Endothelial cell (in vitro differentiated cells): ENCODE results near the gene PDE11A. TPM values are rescaled to one million over a fixed set of nuclear protein-coding genes. Genes with fewer than 3 reads are reported as not detected.

Experiments
- DNase-seq: peaks from one replicate; pipeline ENCODE4 v3.0.0; 2021; ENCODE audit warnings: low spot score
- H3K27ac Mint-ChIP-seq: one replicate; pipeline ENCODE4 v1.8.0; 2021; ENCODE audit warnings: mixed read lengths, inconsistent platforms; ENCODE audit not compliant: unreplicated experiment
- H3K27me3 Mint-ChIP-seq: one replicate; pipeline ENCODE4 v1.8.0; 2021; ENCODE audit warnings: mild to moderate bottlenecking, moderate library complexity, mixed read lengths, inconsistent platforms; ENCODE audit not compliant: unreplicated experiment
- H3K36me3 Mint-ChIP-seq: one replicate; pipeline ENCODE4 v1.8.0; 2021; ENCODE audit warnings: mild to moderate bottlenecking, low read depth, mixed read lengths, inconsistent platforms; ENCODE audit not compliant: unreplicated experiment
- H3K4me1 Mint-ChIP-seq: one replicate; pipeline ENCODE4 v1.8.0; 2021; ENCODE audit warnings: mild to moderate bottlenecking, mixed read lengths, inconsistent platforms; ENCODE audit not compliant: unreplicated experiment
- H3K4me3 Mint-ChIP-seq: one replicate; pipeline ENCODE4 v1.8.0; 2021; ENCODE audit warnings: mild to moderate bottlenecking, mixed read lengths, inconsistent platforms; ENCODE audit not compliant: unreplicated experiment
- H3K9me3 Mint-ChIP-seq: one replicate; pipeline ENCODE4 v1.8.0; 2021; ENCODE audit warnings: mixed read lengths, inconsistent platforms; ENCODE audit not compliant: unreplicated experiment
- total RNA-seq: library from RNA; stranded (reverse); fragmentation: NEBNext Ultra II Directional; extraction: Animal tissue kit (Norgen Biotek cat#: 25700); gene quantifications from one replicate; pipeline ENCODE4 v1.2.1, GENCODE V29; 2021; ENCODE audit not compliant: unreplicated experiment
- TF ChIP-seq, protein P1 (sequence below): fragments of 200-600 bp; sonication (generic); IDR thresholded peaks from one replicate; pipeline ENCODE4 v1.5.0; 2021; ENCODE audit warnings: antibody characterized with exemption; ENCODE audit not compliant: unreplicated experiment

PDE11A gene
- total RNA-seq, 1 donor from 2014 or later = 1.7 TPM

DNA sequence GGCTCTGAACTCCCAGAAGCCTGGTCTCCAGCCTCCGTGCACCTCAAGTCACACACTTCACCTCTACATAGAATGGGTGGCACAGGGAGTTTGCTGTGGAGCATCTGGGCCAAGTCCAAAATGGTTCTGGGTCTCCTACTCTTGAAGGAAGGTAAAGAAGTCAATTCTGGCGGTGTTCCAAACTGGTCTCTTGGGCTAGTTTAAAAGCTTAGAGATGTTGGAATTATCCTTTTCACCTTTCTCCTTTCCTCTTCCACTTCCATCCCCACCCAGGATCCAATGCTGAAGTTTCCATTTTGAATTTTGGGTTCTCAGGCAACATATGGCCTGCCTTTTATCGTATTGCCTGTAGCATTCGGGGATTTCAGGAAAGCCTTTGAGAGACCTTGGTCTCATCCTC, 325.2 kb downstream of the PDE11A start:
- DNase-seq = no peak

DNA sequence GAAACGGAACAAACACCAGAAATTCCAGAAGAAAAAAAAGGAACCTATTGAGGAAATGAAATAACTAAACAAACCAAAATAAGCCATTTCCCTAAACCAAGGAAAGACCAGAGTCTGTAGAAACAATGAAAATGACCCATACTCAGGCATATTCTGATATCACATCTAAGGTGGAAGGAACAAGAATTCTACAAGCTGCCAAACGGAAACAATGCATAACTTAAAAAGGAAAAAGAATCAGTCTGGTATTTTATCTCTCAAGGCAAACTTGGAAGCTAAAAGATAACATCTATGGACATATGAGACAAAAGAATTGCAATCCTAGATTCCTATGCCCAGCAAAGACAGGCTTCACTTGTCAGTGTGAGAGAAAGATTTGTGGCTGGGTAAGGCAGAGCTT, 326.2 kb downstream of the PDE11A start:
- peaks cover 17% of the 10 kb centered on the region for H3K36me3 Mint-ChIP-seq
- peaks cover 49% of the 10 kb centered on the region for H3K4me1 Mint-ChIP-seq
- TF ChIP-seq, protein P1, sequence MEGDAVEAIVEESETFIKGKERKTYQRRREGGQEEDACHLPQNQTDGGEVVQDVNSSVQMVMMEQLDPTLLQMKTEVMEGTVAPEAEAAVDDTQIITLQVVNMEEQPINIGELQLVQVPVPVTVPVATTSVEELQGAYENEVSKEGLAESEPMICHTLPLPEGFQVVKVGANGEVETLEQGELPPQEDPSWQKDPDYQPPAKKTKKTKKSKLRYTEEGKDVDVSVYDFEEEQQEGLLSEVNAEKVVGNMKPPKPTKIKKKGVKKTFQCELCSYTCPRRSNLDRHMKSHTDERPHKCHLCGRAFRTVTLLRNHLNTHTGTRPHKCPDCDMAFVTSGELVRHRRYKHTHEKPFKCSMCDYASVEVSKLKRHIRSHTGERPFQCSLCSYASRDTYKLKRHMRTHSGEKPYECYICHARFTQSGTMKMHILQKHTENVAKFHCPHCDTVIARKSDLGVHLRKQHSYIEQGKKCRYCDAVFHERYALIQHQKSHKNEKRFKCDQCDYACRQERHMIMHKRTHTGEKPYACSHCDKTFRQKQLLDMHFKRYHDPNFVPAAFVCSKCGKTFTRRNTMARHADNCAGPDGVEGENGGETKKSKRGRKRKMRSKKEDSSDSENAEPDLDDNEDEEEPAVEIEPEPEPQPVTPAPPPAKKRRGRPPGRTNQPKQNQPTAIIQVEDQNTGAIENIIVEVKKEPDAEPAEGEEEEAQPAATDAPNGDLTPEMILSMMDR = no peak
- no peak for DNase-seq
- H3K9me3 Mint-ChIP-seq = peaks cover 5% of the 10 kb centered on the region
- H3K4me3 Mint-ChIP-seq = no peak overlapping the region
- H3K27me3 Mint-ChIP-seq = peaks cover 13% of the 10 kb centered on the region
- H3K27ac Mint-ChIP-seq = peak overlapping the region; percentile 85

More for the DNA sequence above, 325.2 kb downstream of the PDE11A start:
- H3K4me3 Mint-ChIP-seq = no peak overlapping the region
- H3K9me3 Mint-ChIP-seq = peaks cover 5% of the 10 kb centered on the region
- TF ChIP-seq, protein P1 = no peak
- H3K36me3 Mint-ChIP-seq = peaks cover 16% of the 10 kb centered on the region
- peak overlapping the region; percentile 85 for H3K27ac Mint-ChIP-seq
- H3K27me3 Mint-ChIP-seq = peaks cover 10% of the 10 kb centered on the region
- H3K4me1 Mint-ChIP-seq = peaks cover 54% of the 10 kb centered on the region

GRCh38 chr2:177745531-177745930, 327.0 kb downstream of the PDE11A start:
- TF ChIP-seq, protein P1 = no peak
- peak overlapping the region; percentile 85 for H3K27ac Mint-ChIP-seq
- no peak overlapping the region for H3K4me3 Mint-ChIP-seq
- peaks cover 5% of the 10 kb centered on the region for H3K9me3 Mint-ChIP-seq
- H3K4me1 Mint-ChIP-seq = peaks cover 42% of the 10 kb centered on the region
- no peak for DNase-seq
- peaks cover 20% of the 10 kb centered on the region for H3K36me3 Mint-ChIP-seq
- peaks cover 13% of the 10 kb centered on the region for H3K27me3 Mint-ChIP-seq

DNA sequence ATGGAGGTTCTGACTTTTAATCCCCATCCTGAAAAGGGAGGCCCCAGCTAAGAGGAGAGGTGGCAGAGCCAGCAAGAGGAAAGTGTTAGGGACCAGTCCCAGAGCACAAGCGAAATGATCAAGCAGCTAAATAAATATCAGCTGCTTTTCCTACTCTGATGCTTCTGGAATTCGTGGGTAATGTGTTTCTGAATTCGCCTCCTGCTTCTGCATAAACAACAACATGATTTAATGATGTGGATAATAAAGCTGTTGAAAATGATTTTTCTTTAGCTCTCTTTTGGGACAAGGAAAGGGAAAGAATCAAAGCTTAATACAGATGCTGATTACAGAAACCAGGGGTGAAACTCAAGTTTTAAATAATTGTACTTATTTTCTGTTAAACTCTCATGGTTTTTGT, 329.7 kb downstream of the PDE11A start:
- H3K27ac Mint-ChIP-seq = no peak overlapping the region
- TF ChIP-seq, protein P1 = no peak
- peaks cover 13% of the 10 kb centered on the region for H3K27me3 Mint-ChIP-seq
- no peak overlapping the region for H3K4me3 Mint-ChIP-seq
- H3K4me1 Mint-ChIP-seq = peaks cover 55% of the 10 kb centered on the region
- DNase-seq = no peak
- peaks cover 24% of the 10 kb centered on the region for H3K36me3 Mint-ChIP-seq
- H3K9me3 Mint-ChIP-seq = peaks cover 7% of the 10 kb centered on the region

DNA sequence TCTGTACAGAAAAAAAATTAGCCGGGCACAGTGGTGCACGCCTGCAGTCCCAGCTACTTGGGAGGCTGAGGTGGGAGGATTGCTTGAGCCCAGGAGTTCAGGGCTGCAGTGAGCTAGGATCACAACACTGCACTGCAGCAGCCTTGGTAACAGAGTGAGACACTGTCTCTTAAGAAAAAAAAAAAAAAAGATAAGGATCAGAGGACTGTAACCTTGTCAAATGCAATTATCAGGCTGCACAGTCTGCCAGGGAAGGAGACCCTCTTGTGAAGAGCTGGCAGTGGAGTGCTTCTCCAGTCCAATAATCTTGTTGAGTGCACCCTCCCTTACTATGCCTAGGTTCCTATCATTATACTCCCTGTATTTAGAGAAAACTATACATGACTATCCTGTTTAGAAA, 330.7 kb downstream of the PDE11A start:
- DNase-seq = no peak
- peaks cover 48% of the 10 kb centered on the region for H3K4me1 Mint-ChIP-seq
- H3K36me3 Mint-ChIP-seq = peaks cover 24% of the 10 kb centered on the region
- peaks cover 7% of the 10 kb centered on the region for H3K9me3 Mint-ChIP-seq
- H3K27me3 Mint-ChIP-seq = peaks cover 10% of the 10 kb centered on the region
- no peak overlapping the region for H3K4me3 Mint-ChIP-seq
- H3K27ac Mint-ChIP-seq = no peak overlapping the region
- TF ChIP-seq, protein P1 = no peak
